GM12891 (cell line): Measurements from ENCODE around the gene PAQR5.
"Not testable (repeated sequence)": the region's sequence is repeated elsewhere in the genome, so short reads cannot be mapped to it uniquely, and the experiment has no call there.

ENCODE experiments used
- DNase-seq: peaks from one replicate; pipeline ENCODE4 v3.0.0; 2011; ENCODE audit warnings: low spot score; ENCODE audit not compliant: insufficient read length
- FAIRE-seq: peaks from 2 replicates; lab custom pipeline; 2011; peaks lifted over from hg19 to GRCh38; lab: Jason Lieb, UNC
- PAX5 ChIP-seq: IDR thresholded peaks from 2 replicates; pipeline ENCODE4 v1.6.1; 2011; ENCODE audit warnings: low read length, moderate library complexity, mild to moderate bottlenecking; ENCODE audit not compliant: insufficient read depth, severe bottlenecking
- POLR2A ChIP-seq: IDR thresholded peaks from 2 replicates; pipeline ENCODE4 v1.6.1; 2011; ENCODE audit warnings: low read depth, low read length, control low read depth
- POLR2AphosphoS5 ChIP-seq: IDR thresholded peaks from 2 replicates; pipeline ENCODE4 v1.6.1; 2011; ENCODE audit warnings: low read depth, low read length, control low read depth
- POU2F2 ChIP-seq: IDR thresholded peaks from 2 replicates; pipeline ENCODE4 v1.6.1; 2011; ENCODE audit warnings: low read depth, mild to moderate bottlenecking, control low read depth, low read length, moderate library complexity
- SPI1 ChIP-seq: IDR thresholded peaks from 2 replicates; pipeline ENCODE4 v1.6.1; 2011; ENCODE audit warnings: low read depth, low read length, control low read depth
- TAF1 ChIP-seq: IDR thresholded peaks from 2 replicates; pipeline ENCODE4 v1.6.1; 2011; ENCODE audit warnings: low read depth, low read length, control low read depth

Gene PAQR5

DNA sequence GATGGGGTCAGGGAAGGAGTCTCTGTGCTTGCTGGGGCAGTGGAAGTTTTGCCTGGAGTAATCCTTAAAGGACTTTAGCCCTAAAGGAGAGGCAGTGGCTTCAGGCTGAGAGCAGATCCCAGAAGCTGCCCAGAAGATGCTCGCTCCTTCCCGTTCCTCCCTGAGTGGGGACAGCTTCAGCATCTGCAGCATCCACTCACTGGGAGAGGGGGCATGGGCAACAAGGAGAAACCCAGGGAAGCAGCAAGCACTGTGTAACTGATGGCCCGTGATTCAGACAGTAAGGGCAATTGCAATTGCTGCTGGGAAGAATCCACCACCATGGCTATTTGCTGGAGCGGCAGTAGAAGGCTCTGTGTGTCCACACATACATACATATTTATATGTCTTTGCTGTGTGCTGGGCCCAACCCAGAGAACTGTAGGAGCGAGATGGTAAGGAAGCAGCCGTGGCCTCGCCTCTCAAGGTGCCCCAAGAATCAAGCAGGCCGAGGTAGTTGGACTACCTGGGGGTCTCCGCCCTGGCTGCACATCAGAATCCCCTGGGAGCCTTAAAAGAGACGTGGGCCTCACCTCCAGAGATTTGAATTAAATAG lies 5.8 kb upstream of the PAQR5 start:
- TF ChIP-seq POLR2A (no peak), TAF1 (no peak), SPI1 (no peak), POU2F2 (no peak), POLR2AphosphoS5 (no peak), PAX5 (no peak)
- DNase-seq (no peak), FAIRE-seq (no peak)

DNA sequence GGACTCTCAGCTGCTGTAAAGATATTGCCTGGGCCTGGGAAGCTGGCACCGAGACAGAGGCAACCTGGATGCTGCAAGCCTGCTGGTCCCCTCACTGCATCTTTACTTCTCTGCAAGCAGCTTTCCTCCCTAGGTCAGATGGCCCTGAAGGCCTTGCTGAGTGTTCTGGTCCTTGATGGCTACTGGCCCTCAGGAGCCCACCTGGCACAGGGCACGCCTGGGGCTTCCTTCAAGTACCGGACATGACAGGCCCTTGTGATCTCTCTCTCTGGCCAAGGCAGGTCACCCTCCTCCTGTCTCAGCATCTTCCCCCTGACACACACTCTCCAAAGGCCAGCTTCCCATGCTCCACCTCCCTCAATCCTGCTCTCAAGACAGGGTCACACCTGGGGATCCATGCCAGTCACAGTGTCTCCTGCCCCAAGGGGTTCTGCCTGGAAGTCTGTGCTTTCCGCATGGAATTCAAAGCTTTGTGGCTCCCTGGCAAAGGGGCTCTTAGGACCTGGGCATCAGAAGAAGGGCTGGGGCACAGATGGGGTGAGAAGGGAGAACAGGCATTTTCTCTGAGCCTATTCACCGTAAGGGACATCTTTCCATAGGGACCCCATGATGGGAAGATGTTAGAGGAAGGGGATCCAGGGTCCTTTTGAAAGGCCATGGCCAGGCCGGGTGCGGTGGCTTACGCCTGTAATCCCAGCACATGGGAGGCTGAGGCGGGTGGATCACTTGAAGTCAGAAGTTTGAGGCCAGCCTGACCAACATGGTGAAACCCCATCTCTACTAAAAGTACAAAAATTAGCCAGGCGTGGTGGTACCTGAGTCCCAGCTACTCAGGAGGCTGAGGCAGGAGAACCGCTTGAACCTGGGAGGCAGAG lies 4.7 kb upstream of the PAQR5 start:
- no peak for FAIRE-seq
- no peak for DNase-seq
- TF ChIP-seq POLR2AphosphoS5 (no peak), TAF1 (no peak), PAX5 (no peak), POLR2A (no peak), POU2F2 (no peak), SPI1 (no peak)

DNA sequence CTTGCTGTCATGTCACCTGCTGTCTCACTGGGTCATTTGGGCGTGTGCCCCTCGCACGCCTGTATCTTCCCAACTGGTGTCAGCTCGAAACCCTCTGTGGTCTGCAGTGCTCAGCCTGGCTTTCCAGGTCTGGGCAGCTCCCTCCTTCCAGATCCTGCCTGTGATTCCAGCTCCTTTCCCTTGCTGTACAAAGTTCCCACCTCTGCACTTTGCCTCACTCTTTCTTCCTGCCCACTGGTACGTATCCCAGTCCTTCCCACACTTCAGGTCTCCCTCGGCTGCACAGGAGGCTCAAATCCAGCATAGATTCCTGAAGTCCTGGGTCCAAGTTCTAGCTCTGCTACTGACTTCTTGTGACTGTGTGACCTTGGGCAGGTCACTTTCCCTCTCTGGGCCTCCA lies 2.1 kb upstream of the PAQR5 start:
- TF ChIP-seq POU2F2 (no peak), POLR2AphosphoS5 (no peak), POLR2A (no peak), TAF1 (no peak), PAX5 (no peak)
- DNase-seq (no peak), FAIRE-seq (no peak)

DNA sequence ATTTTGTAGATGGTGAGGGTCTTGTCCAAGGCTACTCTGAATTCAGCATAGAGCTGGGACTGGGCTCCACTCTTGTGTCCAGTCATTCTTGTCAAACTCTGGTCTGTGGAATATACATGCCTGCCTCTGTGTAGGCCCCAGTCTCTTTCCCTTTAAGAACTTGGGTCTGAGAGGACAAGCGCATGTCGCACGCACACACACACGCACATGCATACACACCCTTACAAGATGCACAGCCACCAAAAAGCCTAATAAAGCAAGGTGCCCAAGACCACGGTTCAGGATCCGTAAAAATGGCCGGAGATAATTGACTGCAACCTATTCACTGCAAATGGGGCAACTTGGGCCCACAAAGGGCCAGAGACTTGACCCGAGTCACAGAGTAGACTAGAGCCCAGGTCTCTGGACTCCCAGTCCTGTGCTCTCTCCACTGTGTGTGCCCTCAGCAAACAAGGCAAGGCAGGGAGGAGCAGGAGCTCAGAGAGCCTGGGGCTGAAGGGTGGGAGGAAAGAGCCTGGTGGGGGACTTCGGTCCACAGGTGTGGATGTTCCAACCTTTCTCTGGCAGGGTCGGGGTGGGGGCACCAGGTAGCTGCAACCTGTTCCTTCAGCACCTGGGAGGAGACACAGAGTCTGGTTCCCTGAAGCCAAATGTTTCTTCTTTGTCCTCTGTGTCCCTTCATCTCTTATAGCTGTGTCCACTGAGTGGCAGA lies 914 bp upstream of the PAQR5 start:
- TF ChIP-seq POLR2A (no peak), PAX5 (no peak), SPI1 (no peak), POU2F2 (no peak), POLR2AphosphoS5 (no peak), TAF1 (no peak)
- FAIRE-seq = no peak

DNA sequence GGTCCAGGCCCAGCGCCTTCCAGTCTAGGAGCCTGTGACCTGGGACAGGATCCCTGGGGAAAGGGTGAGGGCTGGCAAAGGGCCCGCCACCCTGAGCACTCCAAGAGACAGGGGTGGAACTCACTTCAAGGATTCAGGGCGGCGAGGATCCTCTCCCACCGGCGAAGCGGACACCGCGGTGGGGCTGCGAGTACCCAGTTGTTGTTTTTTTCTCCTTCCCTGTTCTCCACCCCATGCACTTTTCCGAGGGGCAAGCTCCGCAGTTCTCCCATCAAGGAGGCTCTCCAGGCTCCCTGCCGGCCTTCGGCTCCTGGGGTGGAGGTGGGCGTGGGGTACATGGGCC lies 387 bp upstream of the PAQR5 start:
- FAIRE-seq (no peak), DNase-seq (no peak)
- TF ChIP-seq TAF1 (no peak), POLR2AphosphoS5 (no peak), SPI1 (no peak), POU2F2 (no peak), POLR2A (no peak), PAX5 (no peak)

More for the DNA sequence above, 914 bp upstream of the PAQR5 start:
- DNase-seq = no peak

DNA sequence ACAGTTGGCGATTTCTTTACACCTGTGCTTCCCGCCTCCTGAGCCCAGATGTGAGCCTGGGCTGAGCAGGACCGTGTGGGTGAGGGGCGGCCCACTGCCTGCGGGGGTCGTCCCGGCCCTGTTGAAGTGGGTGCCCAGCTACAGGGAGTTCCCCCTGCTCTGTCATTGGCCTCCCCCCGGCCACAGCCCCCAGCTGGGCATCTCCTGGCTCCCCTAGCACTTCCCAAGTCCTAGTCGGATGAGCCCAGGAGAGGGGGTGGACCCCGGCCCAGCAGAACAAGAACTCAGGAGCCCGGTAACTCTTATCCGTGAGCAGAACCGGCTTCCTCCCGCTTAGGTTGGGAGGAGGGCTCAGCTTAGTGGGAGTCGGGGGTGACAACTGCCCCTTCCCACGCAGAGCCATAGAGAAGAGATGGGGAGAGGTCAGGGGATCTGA lies 757 bp downstream of the PAQR5 start:
- FAIRE-seq = no peak
- no peak for TF ChIP-seq TAF1
- no peak for TF ChIP-seq POLR2A
- no peak for DNase-seq

DNA sequence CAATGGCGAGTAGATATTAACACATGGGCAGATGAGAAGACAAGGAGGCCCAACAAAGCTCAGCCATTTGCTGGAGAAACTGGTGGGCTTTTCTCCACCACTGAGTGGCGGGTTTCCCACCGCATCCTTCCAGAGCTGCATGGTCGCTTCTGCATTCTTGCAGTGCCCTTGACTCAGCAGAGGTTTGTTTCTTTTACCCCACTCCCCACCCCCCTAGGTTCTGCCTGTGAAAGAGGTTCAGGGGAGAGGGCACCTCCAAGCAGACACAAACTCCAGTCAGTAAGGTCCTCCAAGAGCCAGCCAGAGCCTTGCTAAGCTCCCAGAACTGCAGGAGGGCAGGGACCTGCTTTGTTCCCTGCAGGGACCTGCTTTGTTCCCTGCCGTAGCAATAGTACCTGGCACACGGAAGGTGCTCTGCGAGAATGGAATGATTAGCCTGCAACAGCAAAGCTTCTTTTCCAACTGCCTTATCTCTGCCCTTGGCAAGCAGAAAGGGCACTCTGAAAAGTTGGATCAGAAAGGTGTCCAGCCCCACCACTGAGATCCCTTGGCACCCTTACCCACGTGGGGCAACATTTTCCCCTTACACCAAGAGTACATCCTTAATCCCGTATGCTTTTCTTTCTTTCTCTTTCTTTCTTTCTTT lies 1.4 kb downstream of the PAQR5 start:
- FAIRE-seq (no peak), DNase-seq (no peak)
- TF ChIP-seq SPI1 (no peak), PAX5 (no peak), POU2F2 (no peak), TAF1 (no peak), POLR2A (no peak), POLR2AphosphoS5 (no peak)

DNA sequence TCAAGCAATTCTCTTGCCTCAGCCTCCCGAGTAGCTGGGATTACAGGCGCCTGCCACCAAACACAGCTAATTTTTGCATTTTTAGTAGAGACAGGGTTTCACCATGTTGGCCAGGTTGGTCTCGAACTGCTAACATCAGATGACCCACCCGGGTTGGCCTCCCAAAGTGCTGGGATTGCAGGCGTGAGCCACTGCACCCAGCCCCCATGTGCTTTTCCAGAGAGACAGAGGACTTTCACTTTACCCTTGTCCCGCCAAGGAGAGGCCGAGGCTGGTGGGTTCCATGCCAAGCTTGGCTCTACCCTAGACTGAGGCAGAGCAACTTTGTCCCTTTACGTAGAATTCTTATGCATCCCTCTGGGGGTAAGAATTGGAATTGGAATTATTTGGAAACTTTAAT lies 2.4 kb downstream of the PAQR5 start:
- FAIRE-seq, DNase-seq: not testable (repeated sequence)

DNA sequence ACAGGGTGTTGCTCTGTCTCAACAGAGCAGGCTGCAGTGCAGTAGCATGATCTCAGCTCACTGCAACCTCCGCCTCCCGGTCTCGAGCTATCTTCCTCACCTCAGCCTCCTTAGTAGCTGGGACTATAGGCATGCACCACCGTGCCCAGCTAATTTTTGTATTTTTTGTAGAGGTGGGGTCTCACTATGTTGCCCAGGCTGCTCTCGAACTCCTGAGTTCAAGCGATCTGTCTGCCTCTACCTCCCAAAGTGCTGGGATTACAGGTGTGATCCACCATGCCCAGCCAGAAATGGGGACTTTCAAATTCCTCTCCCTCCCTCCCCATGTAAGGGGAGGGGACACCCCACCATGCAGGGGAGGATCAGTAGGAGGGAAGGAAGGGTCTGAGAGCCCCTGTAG lies 3.4 kb downstream of the PAQR5 start:
- FAIRE-seq, DNase-seq: not testable (repeated sequence)

DNA sequence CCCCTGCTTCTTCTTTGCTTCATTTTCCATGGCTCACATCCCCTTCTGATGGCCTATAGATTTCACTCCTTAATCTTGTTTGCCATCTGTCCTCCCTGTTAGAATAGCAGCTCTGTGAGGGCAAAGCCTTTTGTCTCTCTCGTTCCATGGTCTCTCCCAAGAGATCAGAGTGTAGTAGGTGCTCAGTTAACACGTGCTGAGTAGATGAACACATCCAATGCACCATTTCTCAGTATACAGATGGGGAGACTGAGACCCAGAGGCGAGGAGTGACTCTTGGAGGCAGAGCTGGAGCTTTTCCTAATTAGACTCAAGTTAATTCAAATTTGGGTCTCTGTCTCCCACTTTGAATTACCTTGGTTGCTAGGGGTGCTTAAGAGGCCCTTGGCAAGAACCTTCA lies 4.2 kb downstream of the PAQR5 start:
- no peak for DNase-seq
- TF ChIP-seq PAX5 = no peak
- no peak for FAIRE-seq
